Thyroid gland (tissue), 4 donors: ENCODE measurements around the gene SPTLC2.

Source experiments
- CTCF ChIP-seq, 6 experiments: fragments of 200-600 bp in 3 of 6; fragments of 450-650 bp in 3 of 6; sonication (generic) in 3 of 6; IDR thresholded peaks; one replicate each; pipeline ENCODE4 v1.5.1; 2016 to 2019; ENCODE audit warnings: antibody characterized with exemption in 6 of 6, mild to moderate bottlenecking in 2 of 6, inconsistent platforms in 1 of 6, moderate library complexity in 1 of 6
- POLR2A ChIP-seq, 2 donors: fragments of 450-650 bp; IDR thresholded peaks; one replicate each; pipeline ENCODE4 v1.6.1; 2017; ENCODE audit warnings: antibody characterized with exemption in 2 of 2, mild to moderate bottlenecking in 2 of 2, moderate library complexity in 1 of 2

GRCh38 chr14:77603031-77603430 lies 13.4 kb downstream of the SPTLC2 start:
- TF ChIP-seq CTCF (IDR thresholded peaks at IDR 0.05): no peak
- TF ChIP-seq POLR2A (IDR thresholded peaks at IDR 0.05): no peak
